Measurements from ENCODE around the gene FAM120A.

Gene FAM120A

DNA sequence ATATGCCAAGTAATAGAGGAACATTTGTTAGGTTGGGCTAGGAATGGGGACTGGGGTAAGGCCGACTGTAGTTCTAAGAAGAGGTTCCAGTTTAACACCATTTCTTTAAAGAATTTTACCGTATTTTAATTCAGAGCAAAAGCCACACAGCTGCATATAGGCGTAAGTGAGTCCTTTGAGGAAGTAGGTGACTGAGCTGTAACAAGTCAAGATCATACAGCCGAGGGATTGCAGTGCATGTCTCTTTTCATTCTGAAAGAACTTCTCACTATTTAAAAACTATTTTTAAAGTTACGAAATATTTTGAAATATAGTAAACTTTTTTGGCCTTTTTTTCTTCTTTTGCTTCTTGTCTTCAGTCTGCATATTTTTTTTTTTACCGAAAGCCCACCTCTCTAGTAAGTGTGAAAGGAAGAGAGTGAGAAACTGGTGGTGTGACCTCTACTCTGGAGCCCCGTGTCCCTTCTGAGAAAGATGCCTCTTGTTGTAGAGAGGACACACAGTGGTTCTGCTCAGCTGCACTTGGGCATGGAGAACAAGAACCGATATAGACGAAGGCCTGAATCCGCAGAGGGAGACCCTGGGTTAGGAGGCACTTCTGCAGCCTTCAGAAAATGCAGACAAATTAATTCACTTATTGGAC, 60.8 kb downstream of the FAM120A start:
- peak; percentile 78 for DNase-seq

DNA sequence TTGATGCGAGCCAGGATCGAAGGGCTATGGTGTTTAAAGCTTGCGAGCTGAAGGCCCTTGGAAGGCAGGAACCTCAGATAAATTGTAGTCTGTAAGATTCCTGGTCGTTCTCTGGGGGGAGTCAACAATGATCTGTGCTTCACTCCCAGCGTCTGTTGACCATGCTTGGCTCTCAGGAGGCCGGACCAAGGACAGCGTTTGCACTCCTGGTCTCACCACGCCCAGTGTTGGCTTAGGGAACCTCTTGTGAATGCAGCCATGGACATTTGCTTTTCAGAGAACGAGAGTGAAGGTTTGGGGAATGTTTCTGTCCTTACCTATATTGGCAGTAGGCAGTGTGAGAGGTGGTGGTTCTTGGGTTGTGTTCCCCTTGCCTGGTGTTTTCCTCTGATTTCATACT, 62.1 kb downstream of the FAM120A start:
- DNase-seq, result no peak

DNA sequence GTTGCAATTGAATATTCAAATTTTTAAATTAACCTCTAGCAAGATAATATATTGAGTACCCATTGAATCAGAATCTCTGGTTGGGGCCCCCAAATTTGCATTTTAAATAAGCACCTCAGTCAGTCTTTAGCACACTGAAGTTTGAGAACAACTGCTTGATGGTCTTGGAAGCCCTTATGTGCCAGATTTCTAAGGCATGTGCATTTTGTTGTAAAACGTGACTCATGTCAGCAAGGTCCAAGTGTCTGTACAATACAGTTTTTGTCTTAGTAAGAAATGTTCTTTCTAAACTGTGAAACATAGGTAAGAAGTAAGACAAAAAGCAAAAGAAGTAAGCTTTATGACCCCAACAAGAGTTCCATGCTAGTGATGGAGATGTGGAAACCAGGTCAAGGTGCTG, 65.8 kb downstream of the FAM120A start:
- DNase-seq, result no peak

DNA sequence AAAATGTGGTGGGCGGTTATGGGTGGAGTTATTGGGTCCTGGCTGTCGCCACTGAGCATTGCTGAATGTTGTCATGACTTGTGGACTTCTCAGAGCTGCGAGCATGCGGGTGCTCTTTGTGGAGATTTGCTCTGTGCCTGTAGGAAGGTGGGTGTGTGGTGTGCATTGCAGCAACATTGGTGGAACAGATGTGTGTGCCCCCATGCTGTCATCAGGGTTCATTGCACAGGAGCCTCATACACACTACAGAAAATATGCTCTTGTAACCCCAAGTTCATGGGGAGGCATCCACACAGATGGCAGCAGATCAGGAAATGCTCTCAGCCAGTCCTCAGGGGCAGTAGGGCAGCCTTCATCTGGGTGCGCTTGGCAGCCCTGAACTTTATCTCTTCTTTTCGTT, 69.0 kb downstream of the FAM120A start:
- DNase-seq, result peak; percentile 16

- DNase-seq, result no peak
These were observed 71.3 kb downstream of the FAM120A start for GRCh38 chr9:93522736-93523135.

DNA sequence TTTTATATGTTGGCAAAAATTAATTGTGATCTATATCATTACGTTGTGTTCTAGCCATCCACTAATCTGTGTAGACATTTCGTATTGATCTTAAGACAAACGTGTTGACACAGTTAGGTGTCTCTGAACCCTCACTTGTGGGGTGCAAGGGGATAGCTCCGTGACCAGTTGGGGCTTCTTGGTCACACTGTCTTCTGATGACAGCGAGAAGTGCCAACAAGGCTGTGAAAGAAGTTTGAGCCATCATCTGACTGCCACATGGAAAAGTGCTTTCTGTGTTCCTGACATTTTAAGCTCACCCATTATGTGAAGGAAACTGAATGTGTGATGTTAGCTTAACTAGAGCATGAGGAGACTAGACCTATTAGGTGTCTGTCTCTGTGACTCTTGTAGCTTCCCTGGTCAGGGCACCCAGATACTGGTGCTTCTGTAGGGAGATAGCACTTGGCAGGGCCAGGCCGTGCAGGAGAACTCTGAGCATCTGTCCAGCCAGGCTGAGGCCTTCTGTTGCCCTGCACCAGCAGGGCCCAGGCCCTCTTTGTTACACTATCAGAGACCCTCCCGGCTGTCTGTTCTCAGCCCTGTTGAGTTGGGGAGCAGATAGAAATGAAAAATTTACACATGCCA, 72.1 kb downstream of the FAM120A start:
- DNase-seq, result no peak

- no peak for DNase-seq
These were observed 74.0 kb downstream of the FAM120A start for GRCh38 chr9:93525476-93525875.

DNA sequence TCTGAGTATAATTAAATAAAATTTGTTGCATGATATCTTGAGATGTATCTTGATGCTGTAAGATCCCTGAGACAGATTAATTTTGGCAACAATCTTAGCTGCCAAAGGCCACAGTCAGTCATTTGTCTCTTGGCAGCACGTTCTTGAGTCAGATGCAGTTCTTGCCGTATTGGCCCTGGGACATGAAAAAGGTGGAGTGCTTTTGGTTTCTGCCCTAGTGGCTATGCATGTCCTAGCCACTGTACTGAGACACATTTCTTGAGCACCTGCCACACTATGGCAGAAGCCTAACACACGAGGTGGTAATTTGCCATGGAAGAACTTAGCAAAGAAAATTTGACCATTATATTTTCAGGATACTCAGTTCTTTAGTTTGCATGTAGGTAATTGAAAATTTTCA, 79.9 kb downstream of the FAM120A start:
- DNase-seq, result no peak

DNA sequence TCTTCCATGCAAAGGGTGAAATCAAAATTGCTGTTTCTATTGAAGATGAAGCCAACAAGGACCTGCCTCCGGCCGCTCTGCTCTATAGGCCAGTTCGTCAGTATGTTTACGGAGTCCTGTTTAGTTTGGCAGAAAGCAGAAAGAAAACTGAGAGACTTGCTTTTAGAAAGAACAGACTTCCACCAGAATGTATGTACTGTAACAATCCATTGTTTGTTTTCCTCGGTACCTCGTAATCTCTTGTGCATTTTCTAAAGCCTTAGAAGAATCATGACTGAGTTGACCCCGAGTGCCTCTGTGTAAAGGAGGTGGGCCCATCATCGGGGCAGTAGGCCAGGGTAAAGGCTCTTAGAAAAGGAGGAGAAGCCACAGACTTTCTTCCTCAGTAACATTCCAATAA, 80.7 kb downstream of the FAM120A start:
- DNase-seq, result no peak

GRCh38 chr9:93533863-93534262, 82.4 kb downstream of the FAM120A start:
- DNase-seq, result no peak

DNA sequence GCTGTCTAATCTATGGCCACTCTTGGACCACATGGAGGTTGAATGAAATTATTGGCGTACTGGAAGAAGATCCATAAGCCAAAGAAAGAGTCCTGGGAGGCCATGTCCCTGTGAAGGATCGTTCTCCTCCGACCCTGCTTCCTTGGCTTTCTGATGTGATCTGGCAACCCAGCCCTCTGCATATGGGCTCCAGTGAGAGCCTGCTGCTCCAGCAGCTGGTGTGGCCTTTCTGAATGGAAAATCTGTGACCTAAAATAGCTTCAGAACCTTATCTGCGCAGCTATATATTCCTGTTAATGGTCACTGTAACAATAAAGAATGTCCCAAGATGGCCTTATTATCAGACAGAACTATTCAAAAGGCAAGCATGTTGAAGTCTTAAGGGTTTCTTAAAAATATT, 84.7 kb downstream of the FAM120A start:
- DNase-seq, result no peak

DNA sequence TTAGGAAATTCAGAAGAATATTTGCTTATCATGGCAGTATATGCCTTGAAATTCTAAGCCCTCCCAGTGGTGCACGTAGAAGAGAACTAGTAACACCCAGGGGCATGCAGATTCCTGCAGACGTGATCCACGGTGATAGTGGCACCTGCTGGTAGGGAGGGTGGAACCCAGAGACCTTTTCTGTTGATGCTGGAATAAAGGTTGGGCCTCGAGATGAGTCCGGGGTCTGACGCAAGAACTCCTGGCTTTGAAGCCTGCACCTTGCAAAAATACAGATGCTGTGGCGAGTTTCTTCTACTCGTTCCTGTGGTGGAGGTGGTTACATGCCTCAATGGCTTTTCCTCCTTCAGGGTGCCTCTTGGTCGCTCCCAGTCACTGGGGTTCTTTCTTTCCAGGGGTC, 85.4 kb downstream of the FAM120A start:
- DNase-seq, result no peak

GRCh38 chr9:93540305-93540704, 88.8 kb downstream of the FAM120A start:
- no peak for DNase-seq

DNA sequence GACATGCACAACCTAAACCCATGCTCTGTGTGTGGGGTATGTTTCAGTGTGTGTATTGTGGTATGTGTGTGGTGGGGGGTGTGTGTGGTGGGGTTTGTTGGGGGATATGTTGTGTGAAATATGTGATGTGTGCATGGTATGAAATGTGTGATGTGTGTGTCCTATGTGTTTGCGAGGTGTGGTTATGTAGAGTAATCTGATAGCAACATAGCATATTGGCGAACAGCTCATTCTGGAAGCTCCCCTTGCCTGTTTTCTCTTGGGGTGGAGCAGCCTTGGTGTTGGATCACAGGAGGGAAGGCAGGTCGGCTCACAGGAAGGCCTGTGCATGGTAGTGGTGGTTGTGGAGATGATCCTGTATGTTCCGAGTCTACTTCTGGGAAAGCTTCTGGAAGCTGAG, 89.5 kb downstream of the FAM120A start:
- DNase-seq, result no peak

DNA sequence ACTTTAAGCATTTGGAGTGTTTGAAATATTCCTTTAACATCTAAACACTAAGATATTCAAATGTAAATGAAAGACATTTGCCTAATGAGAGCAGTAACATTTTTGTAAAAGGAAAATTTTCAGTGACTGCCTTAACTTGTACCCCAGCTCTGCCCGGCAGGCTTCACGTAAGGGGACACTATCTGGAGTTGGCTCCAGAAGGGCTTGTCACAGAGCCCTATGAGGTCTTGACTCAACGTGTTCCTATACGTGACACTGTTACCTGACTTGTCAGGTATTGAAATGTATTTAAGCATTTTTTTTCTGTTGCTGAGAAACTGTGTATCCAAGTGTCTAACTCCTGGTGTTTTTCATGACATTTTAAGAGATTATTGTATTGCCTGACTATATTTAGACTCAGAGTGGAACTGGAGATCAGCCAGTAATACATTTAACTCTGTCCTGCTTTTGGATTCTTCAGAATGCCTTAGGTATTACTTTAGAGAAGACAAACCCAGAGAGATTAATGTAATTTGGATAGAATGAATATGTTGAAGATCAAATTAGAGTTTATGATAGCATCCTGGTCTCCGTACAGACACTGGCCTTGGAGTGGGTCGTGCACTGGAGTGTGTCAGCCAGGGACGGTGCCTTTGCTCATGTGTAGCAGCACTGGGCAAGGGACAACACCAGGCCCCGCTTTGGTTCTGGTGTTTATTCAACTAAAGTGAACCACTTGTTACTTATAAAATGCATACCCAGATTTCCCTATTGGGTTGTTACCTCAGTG, 90.3 kb downstream of the FAM120A start:
- no peak for DNase-seq

DNA sequence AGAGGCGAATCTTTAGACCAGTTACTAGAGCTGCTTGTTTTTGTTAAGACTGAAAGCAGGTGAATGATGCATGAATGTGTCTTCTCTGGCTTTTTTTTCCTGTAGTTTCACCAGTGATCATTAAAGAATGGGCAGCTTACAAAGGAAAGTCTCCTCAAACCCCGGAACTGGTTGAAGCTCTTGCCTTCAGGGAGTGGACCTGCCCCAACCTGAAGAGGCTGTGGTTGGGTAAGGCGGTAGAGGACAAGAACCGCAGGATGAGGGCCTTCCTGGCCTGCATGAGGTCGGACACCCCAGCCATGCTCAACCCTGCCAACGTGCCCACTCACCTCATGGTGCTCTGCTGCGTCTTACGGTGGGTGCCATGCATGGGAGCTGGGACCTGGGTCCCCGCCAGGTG, 91.6 kb downstream of the FAM120A start:
- no peak for DNase-seq

GRCh38 chr9:93546356-93546755, 94.9 kb downstream of the FAM120A start:
- DNase-seq, result no peak

DNA sequence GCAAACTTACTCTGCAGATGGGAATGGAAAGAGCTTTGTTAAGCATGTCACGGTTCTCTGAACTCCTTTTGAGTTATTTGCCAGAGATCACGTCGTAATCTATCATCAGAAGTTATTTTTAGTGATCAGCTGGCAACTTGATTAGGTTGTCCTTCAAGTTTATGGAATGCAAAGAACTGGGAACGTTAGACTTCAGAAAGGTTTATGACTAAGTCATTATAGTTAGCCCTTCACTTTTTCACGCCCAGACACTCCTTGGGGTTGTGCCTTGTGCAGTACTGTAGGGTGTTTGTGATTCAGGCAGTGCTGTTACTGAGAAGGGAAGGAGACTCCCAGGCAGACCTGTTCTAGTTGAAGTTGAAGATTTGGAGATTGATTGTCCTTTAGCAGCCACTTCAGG, 98.1 kb downstream of the FAM120A start:
- no peak for DNase-seq

DNA sequence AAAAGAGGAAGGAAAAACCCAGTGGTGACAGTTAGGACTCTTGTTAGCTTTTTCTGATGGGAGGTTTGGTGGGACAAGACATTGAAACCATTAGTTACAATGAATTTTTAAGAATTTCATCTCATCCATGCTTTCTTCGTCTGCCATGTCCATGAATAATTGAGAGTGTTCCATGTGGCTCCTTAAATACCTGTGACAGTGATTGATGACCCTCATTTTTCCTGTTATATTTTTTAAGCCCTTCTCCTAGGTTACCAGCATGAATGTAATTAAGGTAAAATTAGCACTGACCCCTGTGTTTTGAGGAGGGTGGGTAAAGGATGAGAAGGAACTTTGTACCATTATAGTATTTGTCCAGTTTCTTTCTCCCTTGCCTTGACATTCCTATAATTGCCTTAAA, 101.4 kb downstream of the FAM120A start:
- DNase-seq, result no peak

DNA sequence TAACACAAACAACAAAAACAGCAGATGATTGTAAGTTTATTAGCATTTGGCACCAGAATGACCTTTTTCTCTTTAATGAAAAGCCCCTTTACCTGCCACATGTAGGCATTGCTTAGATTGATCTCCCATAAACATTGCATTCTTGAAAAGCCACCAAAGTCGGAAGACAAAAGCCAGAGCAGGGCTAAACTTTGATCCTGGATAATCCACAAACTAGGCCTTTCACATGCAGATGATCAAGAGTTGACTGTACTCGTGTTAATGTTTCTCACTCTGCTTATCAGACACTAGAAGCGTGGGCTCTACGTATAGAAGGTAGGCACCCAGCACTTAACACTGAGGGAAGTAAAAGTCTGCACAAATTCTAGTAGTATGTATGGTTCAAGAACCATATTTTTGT, 103.9 kb downstream of the FAM120A start:
- DNase-seq, result no peak

DNA sequence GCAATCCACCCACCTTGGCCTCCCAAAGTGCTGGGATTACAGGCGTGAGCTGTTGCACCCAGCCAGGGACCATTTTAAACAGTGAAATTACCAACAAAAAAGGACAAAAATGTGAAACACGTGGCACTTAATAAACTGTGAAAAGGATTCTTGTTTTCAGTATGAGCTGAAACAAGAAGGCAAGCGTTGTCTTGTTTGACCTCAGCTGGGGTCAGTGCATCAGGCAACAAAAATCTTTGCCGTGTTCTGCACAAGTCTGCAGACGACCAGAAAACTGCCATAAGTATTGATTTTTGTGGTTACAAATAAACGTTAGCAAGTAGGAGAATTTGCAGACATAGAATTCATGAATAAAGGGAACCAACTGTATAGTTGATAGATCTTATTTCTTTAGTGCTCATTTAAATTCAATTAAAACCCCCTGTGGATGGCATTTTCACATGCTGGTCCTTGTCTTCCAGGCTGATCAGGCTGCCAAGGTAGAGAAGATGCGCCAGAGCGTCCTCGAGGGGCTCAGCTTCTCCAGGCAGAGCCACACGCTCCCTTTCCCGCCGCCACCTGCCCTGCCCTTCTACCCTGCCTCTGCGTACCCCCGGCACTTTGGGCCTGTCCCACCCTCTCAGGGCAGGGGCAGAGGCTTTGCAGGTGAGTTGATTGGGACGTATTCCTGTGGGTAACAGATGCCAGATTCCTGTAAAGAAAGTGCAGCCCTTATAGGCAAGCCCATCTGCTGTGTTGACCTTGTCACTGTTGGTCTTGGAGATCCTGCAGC, 106.1 kb downstream of the FAM120A start:
- no peak for DNase-seq

- no peak for DNase-seq
These were observed 107.0 kb downstream of the FAM120A start for GRCh38 chr9:93558503-93558902.

DNA sequence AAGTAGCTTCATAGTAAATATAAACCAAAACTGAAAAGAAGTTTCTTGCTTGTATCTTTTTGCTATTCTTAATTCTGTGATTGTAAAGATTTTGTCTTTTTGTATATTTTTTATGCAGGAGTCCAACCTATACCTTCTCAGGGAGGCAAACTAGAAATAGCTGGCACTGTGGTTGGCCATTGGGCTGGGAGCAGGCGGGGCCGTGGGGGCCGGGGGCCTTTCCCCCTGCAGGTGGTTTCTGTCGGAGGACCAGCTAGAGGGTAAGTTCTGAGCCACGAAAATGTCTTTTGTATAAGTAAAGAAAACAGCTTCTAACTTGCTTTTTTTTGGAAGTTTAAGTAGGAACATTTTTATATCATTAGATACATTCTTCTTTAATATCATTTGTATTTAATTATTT, 109.5 kb downstream of the FAM120A start:
- no peak for DNase-seq

- no peak for DNase-seq
These were observed 110.7 kb downstream of the FAM120A start for GRCh38 chr9:93562157-93562556.
